ENCODE measurements around the gene NPAT. TPM values are rescaled to one million over a fixed set of nuclear protein-coding genes. Genes with fewer than 3 reads are reported as not detected.

Gene NPAT
- total RNA-seq, 2 donors from 2014 or later: 21.8 to 23.8 TPM

DNA sequence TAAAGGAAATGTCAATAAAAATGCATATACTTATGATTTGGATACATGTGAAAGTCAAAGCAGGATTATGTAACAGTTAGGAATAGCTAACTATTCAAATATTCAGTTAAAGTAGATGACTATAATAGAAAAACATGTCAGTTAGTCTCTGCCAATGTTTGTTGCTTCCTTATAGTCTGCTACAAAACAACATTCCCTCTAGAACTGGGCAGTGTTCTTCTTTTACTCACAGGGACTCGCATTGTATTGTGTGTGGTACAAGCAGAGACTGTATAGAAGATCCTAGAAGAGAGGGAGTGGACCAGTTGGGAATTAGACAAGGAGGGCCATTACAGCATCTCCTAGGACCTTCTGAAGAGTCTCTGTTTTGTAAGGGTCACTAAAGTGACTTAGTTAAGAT lies 90.4 kb downstream of the NPAT start:
- no peak overlapping the region for H3K4me3 ChIP-seq (ENCODE audit: low read length)
- no peaks in the 10 kb centered on the region for H3K27me3 ChIP-seq (ENCODE audit: control insufficient read depth, insufficient read depth, low read length, poor library complexity, severe bottlenecking)
- no peaks in the 10 kb centered on the region for H3K9me3 ChIP-seq (ENCODE audit: control insufficient read depth, low read length)
- H3K9ac ChIP-seq (ENCODE audit: extremely low read depth, low read length, poor library complexity, severe bottlenecking): no peak overlapping the region
- 100% methylated on average over 1 of the region's 1 CpG; no CpG with 5 or more reads in 1 of the 2 experiments for WGBS, 2 experiments (ENCODE audit: insufficient coverage in 1 of 2, insufficient read length in 1 of 2)
- Mint-ChIP-seq H3K9me3 (no peaks in the 10 kb centered on the region), H3K36me3 (ENCODE audit: low read depth) (peaks cover 14% of the 10 kb centered on the region), H3K4me1 (peaks cover 7% of the 10 kb centered on the region), H3K27ac (no peak overlapping the region), H3K27me3 (ENCODE audit: insufficient read depth) (no peaks in the 10 kb centered on the region), H3K4me3 (no peak overlapping the region)
- no peak for TF ChIP-seq CTCF (conservative IDR thresholded peaks at IDR 0.05)
- no peak overlapping the region for H3K27ac ChIP-seq (ENCODE audit: low read depth, low read length)
- peaks cover 3% of the 10 kb centered on the region for H3K36me3 ChIP-seq (ENCODE audit: control insufficient read depth, insufficient read depth, low read length)
- H3K4me1 ChIP-seq (ENCODE audit: control insufficient read depth, insufficient read depth, low read length): no peaks in the 10 kb centered on the region
- DNase-seq: no peak

- H3K4me1 Mint-ChIP-seq: peaks cover 7% of the 10 kb centered on the region
- no peak overlapping the region for H3K4me3 Mint-ChIP-seq
- no peaks in the 10 kb centered on the region for H3K4me1 ChIP-seq (ENCODE audit: control insufficient read depth, insufficient read depth, low read length)
- TF ChIP-seq CTCF (conservative IDR thresholded peaks at IDR 0.05): no peak
- H3K4me3 ChIP-seq (ENCODE audit: low read length): no peak overlapping the region
- peaks cover 13% of the 10 kb centered on the region for H3K36me3 Mint-ChIP-seq (ENCODE audit: low read depth)
- no peaks in the 10 kb centered on the region for H3K27me3 Mint-ChIP-seq (ENCODE audit: insufficient read depth)
- H3K27ac ChIP-seq (ENCODE audit: low read depth, low read length): no peak overlapping the region
- no peak for DNase-seq
- H3K27ac Mint-ChIP-seq: no peak overlapping the region
- H3K9me3 ChIP-seq (ENCODE audit: control insufficient read depth, low read length): no peaks in the 10 kb centered on the region
- no peak overlapping the region for H3K9ac ChIP-seq (ENCODE audit: extremely low read depth, low read length, poor library complexity, severe bottlenecking)
- H3K9me3 Mint-ChIP-seq: no peaks in the 10 kb centered on the region
- H3K27me3 ChIP-seq (ENCODE audit: control insufficient read depth, insufficient read depth, low read length, poor library complexity, severe bottlenecking): no peaks in the 10 kb centered on the region
- no peaks in the 10 kb centered on the region for H3K36me3 ChIP-seq (ENCODE audit: control insufficient read depth, insufficient read depth, low read length)
- 90 to 100% methylated on average over 1 to 2 of the region's 2 CpGs for WGBS, 2 experiments (ENCODE audit: insufficient coverage in 1 of 2, insufficient read length in 1 of 2)
These were observed 93.7 kb downstream of the NPAT start for GRCh38 chr11:108128772-108129171.

GRCh38 chr11:108125096-108125495 lies 97.3 kb downstream of the NPAT start:
- no peak overlapping the region for H3K4me3 Mint-ChIP-seq
- no peaks in the 10 kb centered on the region for H3K9me3 ChIP-seq (ENCODE audit: control insufficient read depth, low read length)
- no peaks in the 10 kb centered on the region for H3K4me1 ChIP-seq (ENCODE audit: control insufficient read depth, insufficient read depth, low read length)
- TF ChIP-seq CTCF (conservative IDR thresholded peaks at IDR 0.05): no peak
- H3K36me3 Mint-ChIP-seq (ENCODE audit: low read depth): peaks cover 7% of the 10 kb centered on the region
- no peaks in the 10 kb centered on the region for H3K27me3 ChIP-seq (ENCODE audit: control insufficient read depth, insufficient read depth, low read length, poor library complexity, severe bottlenecking)
- peaks cover 12% of the 10 kb centered on the region for H3K4me1 Mint-ChIP-seq
- H3K27ac Mint-ChIP-seq: no peak overlapping the region
- H3K4me3 ChIP-seq (ENCODE audit: low read length): no peak overlapping the region
- peaks cover 5% of the 10 kb centered on the region for H3K27me3 Mint-ChIP-seq (ENCODE audit: insufficient read depth)
- H3K27ac ChIP-seq (ENCODE audit: low read depth, low read length): no peak overlapping the region
- no peaks in the 10 kb centered on the region for H3K36me3 ChIP-seq (ENCODE audit: control insufficient read depth, insufficient read depth, low read length)
- no peak overlapping the region for H3K9ac ChIP-seq (ENCODE audit: extremely low read depth, low read length, poor library complexity, severe bottlenecking)
- no peak for DNase-seq
- H3K9me3 Mint-ChIP-seq: no peaks in the 10 kb centered on the region
- WGBS, 2 experiments (ENCODE audit: insufficient coverage in 1 of 2, insufficient read length in 1 of 2): 95 to 100% methylated on average over 5 of the region's 5 CpGs
